Measurements from ENCODE around the gene ANLN. TPM values are rescaled to one million over a fixed set of nuclear protein-coding genes. Genes with fewer than 3 reads are reported as not detected.
A peak's percentile ranks its signal among the peaks of the same experiment; 100 is the strongest.

Gene ANLN
- total and polyA plus RNA-seq, 9 of the 15 experiments (the other 6 are each of a cell fraction or from before 2014, with no cell fraction given), result 18.1 to 66.2 (median 38.7) TPM

DNA sequence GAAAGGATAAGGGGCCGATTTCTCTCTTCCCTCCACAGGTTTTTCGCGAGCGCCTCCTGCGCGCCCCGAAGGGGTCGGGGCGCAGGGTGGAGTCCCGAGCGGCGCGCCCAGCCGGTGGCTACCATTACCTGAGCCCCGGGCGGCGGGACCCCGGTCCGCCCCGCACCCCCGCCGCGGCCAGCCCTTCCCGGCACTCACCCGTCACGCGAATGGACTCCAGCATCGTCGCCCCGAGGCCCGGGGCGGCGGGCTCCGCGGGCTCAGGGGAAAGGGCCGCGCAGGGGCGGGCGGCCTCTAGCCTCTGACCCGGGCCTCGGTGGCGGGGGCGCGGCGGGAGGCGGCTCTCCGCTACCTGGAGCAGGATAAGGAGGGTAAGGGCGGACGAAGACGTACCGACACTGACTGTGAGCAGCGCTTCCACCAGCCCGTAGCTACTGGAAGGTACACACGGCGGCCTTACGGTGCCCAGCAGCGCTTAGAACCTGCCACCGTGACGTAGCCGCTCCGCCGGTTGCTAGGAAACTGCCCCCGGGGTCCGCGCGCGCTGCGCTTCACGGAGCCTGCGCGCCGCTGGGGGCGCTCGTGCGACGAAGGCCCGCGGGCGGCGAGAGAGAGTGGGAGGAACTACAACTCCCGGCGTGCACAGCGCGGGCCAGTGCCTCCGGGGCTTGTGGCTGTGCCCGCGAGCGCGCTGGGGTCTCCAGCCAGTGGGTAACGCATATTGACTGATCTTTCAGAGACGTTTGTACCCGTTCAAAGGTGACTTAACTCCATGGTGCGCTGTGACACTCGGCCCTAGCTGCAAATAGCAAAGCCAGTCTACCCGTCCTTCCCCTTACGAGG lies 22.7 kb upstream of the ANLN start (continued):
- TF ChIP-seq GABPA (tag; conservative IDR thresholded peaks at IDR 0.05; ENCODE audit: low read depth) (peak; percentile 44; the same call in 1 of the 2 replicates), ARID1B (IDR thresholded peaks at IDR 0.05) (no peak), SRSF7 (optimal IDR thresholded peaks at IDR 0.05; ENCODE audit: low read depth, low read length) (no peak), SAFB2 (IDR thresholded peaks at IDR 0.05; ENCODE audit: borderline replicate concordance, low read depth, low read length, severe bottlenecking) (no peak), PHB (CRISPR knock-in tag; IDR thresholded peaks at IDR 0.05) (no peak), ZNF695 (CRISPR knock-in tag; IDR thresholded peaks at IDR 0.05) (no peak), DDX20 (tag; IDR thresholded peaks at IDR 0.05; ENCODE audit: low read depth) (no peak), TEAD1 (CRISPR knock-in tag; IDR thresholded peaks at IDR 0.05) (peak; percentile 76 to 78), SMAD3 (CRISPR knock-in tag; conservative IDR thresholded peaks at IDR 0.05) (0 out of 2 replicates have a peak, but pooled peaks have one; percentile 18), ZNF134 (CRISPR knock-in tag; conservative IDR thresholded peaks at IDR 0.05) (no peak), HSF4 (CRISPR knock-in tag; IDR thresholded peaks at IDR 0.05; ENCODE audit: borderline replicate concordance) (no peak), HDAC6 (IDR thresholded peaks at IDR 0.05; ENCODE audit: low read depth, low read length) (no peak), CREM (IDR thresholded peaks at IDR 0.05; ENCODE audit: low read depth) (peak; percentile 90), GABPB2 (CRISPR knock-in tag; conservative IDR thresholded peaks at IDR 0.05) (no peak), THRAP3 (IDR thresholded peaks at IDR 0.05; ENCODE audit: borderline replicate concordance) (no peak), ZC3H11A (IDR thresholded peaks at IDR 0.05; ENCODE audit: low read depth, low read length) (no peak), HOXB6 (CRISPR knock-in tag; IDR thresholded peaks at IDR 0.05; ENCODE audit: borderline replicate concordance) (no peak), FOXJ3 (CRISPR knock-in tag; IDR thresholded peaks at IDR 0.05) (no peak), ZNF217 (CRISPR knock-in tag; IDR thresholded peaks at IDR 0.05) (no peak)
- TF ChIP-seq, protein P1, sequence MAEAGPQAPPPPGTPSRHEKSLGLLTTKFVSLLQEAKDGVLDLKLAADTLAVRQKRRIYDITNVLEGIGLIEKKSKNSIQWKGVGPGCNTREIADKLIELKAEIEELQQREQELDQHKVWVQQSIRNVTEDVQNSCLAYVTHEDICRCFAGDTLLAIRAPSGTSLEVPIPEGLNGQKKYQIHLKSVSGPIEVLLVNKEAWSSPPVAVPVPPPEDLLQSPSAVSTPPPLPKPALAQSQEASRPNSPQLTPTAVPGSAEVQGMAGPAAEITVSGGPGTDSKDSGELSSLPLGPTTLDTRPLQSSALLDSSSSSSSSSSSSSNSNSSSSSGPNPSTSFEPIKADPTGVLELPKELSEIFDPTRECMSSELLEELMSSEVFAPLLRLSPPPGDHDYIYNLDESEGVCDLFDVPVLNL (CRISPR knock-in tag; IDR thresholded peaks at IDR 0.05; ENCODE audit: low read depth), result no peak
- TF ChIP-seq, protein P2, sequence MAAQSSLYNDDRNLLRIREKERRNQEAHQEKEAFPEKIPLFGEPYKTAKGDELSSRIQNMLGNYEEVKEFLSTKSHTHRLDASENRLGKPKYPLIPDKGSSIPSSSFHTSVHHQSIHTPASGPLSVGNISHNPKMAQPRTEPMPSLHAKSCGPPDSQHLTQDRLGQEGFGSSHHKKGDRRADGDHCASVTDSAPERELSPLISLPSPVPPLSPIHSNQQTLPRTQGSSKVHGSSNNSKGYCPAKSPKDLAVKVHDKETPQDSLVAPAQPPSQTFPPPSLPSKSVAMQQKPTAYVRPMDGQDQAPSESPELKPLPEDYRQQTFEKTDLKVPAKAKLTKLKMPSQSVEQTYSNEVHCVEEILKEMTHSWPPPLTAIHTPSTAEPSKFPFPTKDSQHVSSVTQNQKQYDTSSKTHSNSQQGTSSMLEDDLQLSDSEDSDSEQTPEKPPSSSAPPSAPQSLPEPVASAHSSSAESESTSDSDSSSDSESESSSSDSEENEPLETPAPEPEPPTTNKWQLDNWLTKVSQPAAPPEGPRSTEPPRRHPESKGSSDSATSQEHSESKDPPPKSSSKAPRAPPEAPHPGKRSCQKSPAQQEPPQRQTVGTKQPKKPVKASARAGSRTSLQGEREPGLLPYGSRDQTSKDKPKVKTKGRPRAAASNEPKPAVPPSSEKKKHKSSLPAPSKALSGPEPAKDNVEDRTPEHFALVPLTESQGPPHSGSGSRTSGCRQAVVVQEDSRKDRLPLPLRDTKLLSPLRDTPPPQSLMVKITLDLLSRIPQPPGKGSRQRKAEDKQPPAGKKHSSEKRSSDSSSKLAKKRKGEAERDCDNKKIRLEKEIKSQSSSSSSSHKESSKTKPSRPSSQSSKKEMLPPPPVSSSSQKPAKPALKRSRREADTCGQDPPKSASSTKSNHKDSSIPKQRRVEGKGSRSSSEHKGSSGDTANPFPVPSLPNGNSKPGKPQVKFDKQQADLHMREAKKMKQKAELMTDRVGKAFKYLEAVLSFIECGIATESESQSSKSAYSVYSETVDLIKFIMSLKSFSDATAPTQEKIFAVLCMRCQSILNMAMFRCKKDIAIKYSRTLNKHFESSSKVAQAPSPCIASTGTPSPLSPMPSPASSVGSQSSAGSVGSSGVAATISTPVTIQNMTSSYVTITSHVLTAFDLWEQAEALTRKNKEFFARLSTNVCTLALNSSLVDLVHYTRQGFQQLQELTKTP (IDR thresholded peaks at IDR 0.05; ENCODE audit: low read depth in 1 of 2, partially characterized antibody in 2 of 2), result peak in 1 of 2 experiments; percentile 80
- TF ChIP-seq, protein P3, sequence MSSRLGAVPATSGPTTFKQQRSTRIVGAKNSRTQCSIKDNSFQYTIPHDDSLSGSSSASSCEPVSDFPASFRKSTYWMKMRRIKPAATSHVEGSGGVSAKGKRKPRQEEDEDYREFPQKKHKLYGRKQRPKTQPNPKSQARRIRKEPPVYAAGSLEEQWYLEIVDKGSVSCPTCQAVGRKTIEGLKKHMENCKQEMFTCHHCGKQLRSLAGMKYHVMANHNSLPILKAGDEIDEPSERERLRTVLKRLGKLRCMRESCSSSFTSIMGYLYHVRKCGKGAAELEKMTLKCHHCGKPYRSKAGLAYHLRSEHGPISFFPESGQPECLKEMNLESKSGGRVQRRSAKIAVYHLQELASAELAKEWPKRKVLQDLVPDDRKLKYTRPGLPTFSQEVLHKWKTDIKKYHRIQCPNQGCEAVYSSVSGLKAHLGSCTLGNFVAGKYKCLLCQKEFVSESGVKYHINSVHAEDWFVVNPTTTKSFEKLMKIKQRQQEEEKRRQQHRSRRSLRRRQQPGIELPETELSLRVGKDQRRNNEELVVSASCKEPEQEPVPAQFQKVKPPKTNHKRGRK (tag; IDR thresholded peaks at IDR 0.05), result no peak
